IPS DF 4.7 (cell line): ENCODE data around the gene EHMT1.
A peak's percentile ranks its signal among the peaks of the same experiment; 100 is the strongest.
"Not testable (repeated sequence)": the region's sequence is repeated elsewhere in the genome, so short reads cannot be mapped to it uniquely, and the experiment has no call there.

Experiments
- DNase-seq: peaks from one replicate; pipeline ENCODE4 v3.0.0-alpha.2; 2013; ENCODE audit warnings: low spot score; ENCODE audit errors: extremely low read depth

EHMT1 gene

GRCh38 chr9:137590469-137591383 is 28.1 kb upstream of the EHMT1 start, which contains the start of gene ZMYND19:
ZMYND19 (minus strand) TSS chr9:137590512; CDS start chr9:137590263, 249 bp downstream.
- DNase-seq, result no peak

- DNase-seq, result no peak
Measured at GRCh38 chr9:137592767-137593166, 26.0 kb upstream of the EHMT1 start.

GRCh38 chr9:137593176-137593575 is 25.6 kb upstream of the EHMT1 start:
- DNase-seq, result no peak

DNA sequence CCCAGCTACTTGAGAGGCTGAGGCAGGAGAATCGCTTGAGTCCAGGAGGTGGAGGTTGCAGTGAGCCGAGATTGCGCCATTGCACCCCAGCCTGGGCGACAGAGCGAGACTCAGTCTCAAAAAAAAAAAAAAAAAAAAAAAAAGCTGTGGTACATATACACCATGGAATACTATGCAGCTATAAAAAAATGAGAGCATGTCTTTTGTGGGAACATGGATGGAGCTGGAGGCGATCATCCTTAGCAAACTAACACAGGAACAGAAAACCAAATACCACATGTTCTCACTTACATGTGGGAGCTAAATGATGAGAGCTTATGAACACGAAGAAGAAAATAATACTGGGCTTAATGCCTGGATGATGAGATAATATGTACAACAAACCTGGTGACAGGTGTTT is 22.2 kb upstream of the EHMT1 start:
- not testable (repeated sequence) for DNase-seq

DNA sequence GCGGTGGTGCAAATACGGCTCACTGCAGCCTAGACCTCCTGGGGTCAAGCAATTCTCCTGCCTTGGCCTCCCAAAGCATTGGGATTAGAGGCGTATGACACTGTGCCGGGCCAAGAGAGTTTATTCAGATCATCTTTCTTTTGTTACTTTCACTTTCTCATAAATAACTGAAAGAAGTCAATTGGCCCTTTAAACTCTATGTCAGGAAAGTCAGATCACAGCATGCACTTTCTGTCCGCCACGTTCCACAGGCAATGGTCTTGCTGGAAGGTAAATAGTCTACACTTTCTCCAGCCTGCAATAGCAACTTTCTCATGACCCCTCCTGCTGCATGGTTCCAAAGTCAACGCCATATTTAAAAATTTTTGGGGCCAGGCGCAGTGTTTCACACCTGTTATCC is 19.9 kb upstream of the EHMT1 start:
- DNase-seq, result no peak

- no peak for DNase-seq
Measured at GRCh38 chr9:137602661-137603060, 16.1 kb upstream of the EHMT1 start.

GRCh38 chr9:137603879-137604278 is 14.9 kb upstream of the EHMT1 start:
- no peak for DNase-seq

GRCh38 chr9:137604345-137605086 is 14.3 kb upstream of the EHMT1 start:
- DNase-seq, result no peak

DNA sequence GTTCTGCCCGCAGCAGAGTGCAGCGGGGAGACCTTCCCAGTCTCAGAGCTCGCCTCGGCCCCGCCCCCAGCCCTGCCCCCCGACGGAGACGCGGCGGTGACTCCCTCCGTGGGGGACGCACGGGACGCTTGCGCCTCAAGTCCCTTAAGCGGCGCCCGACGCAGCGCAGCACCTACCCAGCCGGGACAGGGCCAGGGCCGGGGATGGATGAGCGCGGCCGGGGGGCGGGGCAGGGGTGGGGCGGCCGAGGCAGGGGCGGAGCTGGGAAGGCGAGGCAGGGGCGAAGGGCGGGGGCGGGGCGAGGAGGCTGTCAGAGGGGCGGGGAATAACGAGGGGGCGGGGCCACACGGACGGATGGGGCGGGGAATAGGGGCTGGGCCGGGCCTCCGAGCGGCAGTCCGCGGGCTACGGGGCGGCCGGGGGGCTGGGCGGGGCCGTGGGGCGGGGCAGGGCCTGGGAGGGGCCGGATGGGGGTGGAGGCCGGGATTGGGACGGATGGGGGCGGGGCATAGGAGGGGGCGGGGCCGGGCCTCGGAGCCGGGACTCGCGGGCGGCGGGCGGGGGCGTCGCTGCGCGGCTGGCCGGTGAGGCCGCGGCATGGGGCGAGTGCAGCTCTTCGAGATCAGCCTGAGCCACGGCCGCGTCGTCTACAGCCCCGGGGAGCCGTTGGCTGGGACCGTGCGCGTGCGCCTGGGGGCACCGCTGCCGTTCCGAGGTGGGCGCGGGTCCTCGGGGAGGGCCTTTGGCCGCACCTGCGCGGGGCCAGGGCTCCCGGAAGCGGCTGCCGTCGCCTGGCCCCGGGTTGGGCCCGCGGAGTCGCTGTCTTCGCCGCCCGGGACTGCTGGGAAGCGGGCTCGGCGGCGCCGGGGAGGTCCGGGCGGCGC is 13.4 kb upstream of the EHMT1 start, which contains the start of gene ARRDC1:
ARRDC1 (plus strand) TSS at position 566 of the 884 bp plus-strand sequence; CDS start at position 598, 32 bp downstream.
- DNase-seq, result peak; percentile 58

DNA sequence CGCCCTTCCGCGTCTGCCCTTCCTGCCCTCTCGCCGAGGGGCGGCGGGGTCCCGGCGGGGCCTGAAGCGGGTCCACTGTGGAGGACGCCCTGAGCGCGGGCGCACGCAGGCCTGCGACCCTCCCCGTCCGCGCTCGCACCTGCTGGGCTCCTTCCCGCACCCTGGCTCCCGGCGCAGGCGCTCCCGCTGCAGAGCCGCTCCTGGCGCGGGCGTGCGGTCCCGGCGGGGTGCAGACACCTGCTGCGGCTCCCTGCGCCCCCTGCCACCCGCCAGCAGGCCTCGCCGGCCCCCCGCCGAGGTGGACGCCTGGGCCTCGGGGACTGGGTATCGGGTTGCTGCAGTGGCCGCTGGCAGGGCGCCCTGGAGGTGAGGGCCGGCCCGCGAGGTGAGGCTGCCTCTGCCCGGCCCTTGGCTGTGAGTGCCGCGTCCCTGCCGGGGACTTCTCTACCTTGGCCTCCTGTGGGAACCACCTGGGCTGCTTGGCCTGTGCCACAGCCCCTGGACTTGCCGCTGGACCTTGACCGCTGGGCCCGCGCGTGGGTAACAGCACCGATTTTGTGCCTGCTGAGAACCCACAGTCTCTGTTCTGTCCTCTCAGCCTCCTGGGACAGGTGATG is 12.7 kb upstream of the EHMT1 start:
- no peak for DNase-seq

GRCh38 chr9:137606734-137607138 is 12.1 kb upstream of the EHMT1 start:
- DNase-seq, result no peak

DNA sequence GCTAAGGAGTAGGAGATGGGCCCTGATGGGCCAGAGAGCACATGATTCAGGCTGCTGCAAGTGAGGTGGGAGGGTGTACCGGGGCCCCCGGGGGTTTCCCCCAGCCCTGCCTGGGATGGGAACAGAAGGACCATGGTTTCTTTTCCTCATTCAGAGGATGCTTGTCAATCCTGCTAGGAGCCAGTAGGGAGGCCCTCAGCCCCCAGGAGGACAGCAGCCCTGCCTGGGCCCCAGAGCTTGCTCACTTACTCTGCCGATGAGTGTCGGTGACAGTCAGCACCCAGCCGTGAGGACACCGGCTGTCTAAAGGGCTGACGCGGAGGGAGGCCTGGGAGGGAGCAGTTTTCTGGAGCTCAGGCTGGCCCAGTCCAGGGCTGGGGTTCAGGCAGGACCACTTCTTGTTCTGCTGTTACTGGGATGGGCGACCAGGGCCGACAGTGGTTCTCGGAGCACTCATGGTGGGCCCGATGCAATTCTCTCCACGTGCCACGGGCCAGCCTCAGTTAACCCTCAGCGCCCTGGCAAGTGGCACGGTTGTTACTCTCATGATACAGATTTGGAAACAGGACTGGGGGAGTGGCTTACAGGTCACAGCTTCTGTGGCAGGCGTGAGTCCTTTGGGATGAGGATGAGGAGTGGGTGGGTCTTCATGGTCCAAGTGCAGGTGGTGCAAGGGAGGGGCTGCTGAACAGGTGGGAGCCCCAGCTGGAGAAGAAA is 11.5 kb upstream of the EHMT1 start:
- DNase-seq, result no peak

- no peak for DNase-seq
Measured at GRCh38 chr9:137610944-137611343, 7.9 kb upstream of the EHMT1 start.

GRCh38 chr9:137611623-137612609 is 6.9 kb upstream of the EHMT1 start:
- DNase-seq, result no peak

DNA sequence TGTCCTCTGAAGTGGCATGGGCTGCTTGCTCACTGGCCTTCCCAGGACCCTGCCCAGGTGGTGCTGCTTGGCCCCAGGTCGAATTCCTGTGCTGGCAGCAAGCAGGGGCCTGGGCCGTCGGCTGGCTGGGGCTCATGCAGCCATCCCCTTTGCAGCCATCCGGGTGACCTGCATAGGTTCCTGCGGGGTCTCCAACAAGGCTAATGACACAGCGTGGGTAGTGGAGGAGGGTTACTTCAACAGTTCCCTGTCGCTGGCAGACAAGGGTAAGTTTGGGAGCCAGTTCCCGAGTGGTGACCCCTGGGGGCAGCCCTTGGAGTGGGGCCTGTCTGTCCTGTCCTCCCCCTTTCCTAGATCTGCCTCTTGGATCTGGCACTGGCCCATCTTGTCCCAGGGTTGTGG is 6.1 kb upstream of the EHMT1 start:
- no peak for DNase-seq

DNA sequence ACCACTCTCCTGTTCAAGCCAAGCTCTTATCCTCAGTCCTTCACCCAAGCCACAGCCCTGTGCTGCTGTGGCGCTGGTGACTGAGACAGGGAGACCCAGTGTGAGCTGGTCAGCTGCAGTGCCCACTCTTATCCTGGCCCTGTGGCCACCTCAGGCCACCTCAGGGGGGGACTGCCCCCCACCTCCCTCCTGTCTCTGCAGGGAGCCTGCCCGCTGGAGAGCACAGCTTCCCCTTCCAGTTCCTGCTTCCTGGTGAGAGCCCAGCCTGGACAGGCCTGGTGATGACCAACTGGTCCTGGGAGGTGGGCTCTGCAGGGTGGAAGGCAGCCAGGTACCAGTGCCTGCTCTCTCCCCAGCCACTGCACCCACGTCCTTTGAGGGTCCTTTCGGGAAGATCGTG is 5.5 kb upstream of the EHMT1 start:
- no peak for DNase-seq

- no peak for DNase-seq
Measured at GRCh38 chr9:137613738-137614523, 4.9 kb upstream of the EHMT1 start.
